Measurements from ENCODE around the gene ZC3HAV1L.

GRCh38 chr7:139004321-139005090 is 31.3 kb downstream of the ZC3HAV1L start:
- TF ChIP-seq POLR2AphosphoS5 (IDR thresholded peaks at IDR 0.05; ENCODE audit: borderline replicate concordance, low read depth, low read length) (no peak), EZH2 (IDR thresholded peaks at IDR 0.05) (no peak), FOXP2 (optimal IDR thresholded peaks at IDR 0.05; ENCODE audit: control extremely low read depth, extremely low read length, insufficient read depth) (no peak)

Data from SK-N-MC (cell line).